Astrocyte (in vitro differentiated cells and primary cell): Measurements from ENCODE around the gene EP300. TPM values are rescaled to one million over a fixed set of nuclear protein-coding genes. Genes with fewer than 3 reads are reported as not detected.

Experiments used
- DNase-seq: peaks from one replicate; pipeline ENCODE4 v3.0.0-alpha.2; 2010; ENCODE audit warnings: low read depth
- FAIRE-seq: peaks from 2 replicates; lab custom pipeline; 2011; peaks lifted over from hg19 to GRCh38; lab: Jason Lieb, UNC
- H2AFZ ChIP-seq: 2 replicates; pipeline ENCODE4 v1.6.0; 2012; ENCODE audit warnings: low read depth, low read length, inconsistent platforms
- H3K27ac ChIP-seq: 2 replicates; pipeline ENCODE4 v1.5.1; 2011; ENCODE audit warnings: low read depth, low read length, inconsistent platforms
- H3K27me3 ChIP-seq: 2 replicates; pipeline ENCODE4 v1.6.0; 2011; ENCODE audit warnings: low read length, inconsistent platforms; ENCODE audit not compliant: insufficient read depth
- H3K36me3 ChIP-seq: 2 replicates; pipeline ENCODE4 v1.5.1; 2011; ENCODE audit warnings: low read length, inconsistent platforms; ENCODE audit not compliant: insufficient read depth
- H3K4me1 ChIP-seq: 2 replicates; pipeline ENCODE4 v1.5.1; 2011; ENCODE audit warnings: low read length, inconsistent platforms; ENCODE audit not compliant: insufficient read depth
- H3K4me2 ChIP-seq: 2 replicates; pipeline ENCODE4 v1.6.0; 2012; ENCODE audit warnings: low read length, inconsistent platforms
- H3K4me3 ChIP-seq: 2 replicates; pipeline ENCODE4 v1.5.1; 2011; ENCODE audit warnings: low read depth, mild to moderate bottlenecking, low read length, inconsistent platforms; ENCODE audit not compliant: insufficient read depth
- H3K79me2 ChIP-seq: 2 replicates; pipeline ENCODE4 v1.6.0; 2012; ENCODE audit warnings: mild to moderate bottlenecking, low read length, inconsistent platforms; ENCODE audit not compliant: insufficient read depth
- H3K9ac ChIP-seq: 2 replicates; pipeline ENCODE4 v1.6.0; 2012; ENCODE audit warnings: mild to moderate bottlenecking, low read length, inconsistent platforms
- H3K9me3 ChIP-seq: 2 replicates; pipeline ENCODE4 v1.5.1; 2012; ENCODE audit warnings: low read depth, mild to moderate bottlenecking, low read length, inconsistent platforms; ENCODE audit not compliant: insufficient read depth
- H4K20me1 ChIP-seq: 2 replicates; pipeline ENCODE4 v1.6.0; 2012; ENCODE audit warnings: low read length, inconsistent platforms; ENCODE audit not compliant: insufficient read depth
- H3K27ac Mint-ChIP-seq: one replicate; pipeline ENCODE4 v1.8.0; 2021; ENCODE audit warnings: mild to moderate bottlenecking, mixed read lengths; ENCODE audit not compliant: unreplicated experiment
- H3K27me3 Mint-ChIP-seq: one replicate; pipeline ENCODE4 v1.8.0; 2021; ENCODE audit warnings: low read depth, mixed read lengths; ENCODE audit not compliant: unreplicated experiment
- H3K36me3 Mint-ChIP-seq: one replicate; pipeline ENCODE4 v1.8.0; 2021; ENCODE audit warnings: low read depth, mixed read lengths; ENCODE audit not compliant: unreplicated experiment
- H3K4me1 Mint-ChIP-seq: one replicate; pipeline ENCODE4 v1.8.0; 2021; ENCODE audit warnings: low read depth, mixed read lengths; ENCODE audit not compliant: unreplicated experiment
- H3K4me3 Mint-ChIP-seq: one replicate; pipeline ENCODE4 v1.8.0; 2021; ENCODE audit warnings: mild to moderate bottlenecking, moderate library complexity, mixed read lengths; ENCODE audit not compliant: unreplicated experiment
- H3K9me3 Mint-ChIP-seq: one replicate; pipeline ENCODE4 v1.8.0; 2021; ENCODE audit warnings: mild to moderate bottlenecking, mixed read lengths; ENCODE audit not compliant: unreplicated experiment
- CTCF ChIP-seq: IDR thresholded peaks from 2 replicates; pipeline ENCODE4 v1.5.1; 2011; ENCODE audit warnings: low read depth, mild to moderate bottlenecking, inconsistent platforms, low read length, moderate library complexity; ENCODE audit not compliant: insufficient read depth
- EZH2 ChIP-seq: IDR thresholded peaks from 2 replicates; pipeline ENCODE4 v1.6.1; 2012; ENCODE audit warnings: mild to moderate bottlenecking, low read length, inconsistent platforms; ENCODE audit not compliant: insufficient read depth
- total RNA-seq: library from RNA; stranded (reverse); gene quantifications from 2 replicates; pipeline ENCODE4 v1.2.1, GENCODE V29; 2021

EP300 gene
- total RNA-seq, 1 donor from 2014 or later = 64.7 TPM

GRCh38 chr22:41070665-41071331 lies 21.6 kb upstream of the EP300 start:
- H3K27ac ChIP-seq = no peak overlapping the region
- H3K9ac ChIP-seq = no peak overlapping the region
- Mint-ChIP-seq H3K27me3 (peaks cover 3% of the 10 kb centered on the region), H3K4me3 (no peak overlapping the region), H3K36me3 (no peaks in the 10 kb centered on the region), H3K9me3 (no peaks in the 10 kb centered on the region), H3K4me1 (no peaks in the 10 kb centered on the region), H3K27ac (no peak overlapping the region)
- no peaks in the 10 kb centered on the region for H3K4me1 ChIP-seq
- no peaks in the 10 kb centered on the region for H3K9me3 ChIP-seq
- no peaks in the 10 kb centered on the region for H3K79me2 ChIP-seq
- no peaks in the 10 kb centered on the region for H3K36me3 ChIP-seq
- DNase-seq = no peak
- no peak overlapping the region for H2AFZ ChIP-seq
- H4K20me1 ChIP-seq = no peaks in the 10 kb centered on the region
- no peaks in the 10 kb centered on the region for H3K27me3 ChIP-seq
- H3K4me3 ChIP-seq = no peak overlapping the region
- TF ChIP-seq CTCF (no peak), EZH2 (no peak)
- no peak overlapping the region for H3K4me2 ChIP-seq
- no peak for FAIRE-seq

GRCh38 chr22:41074061-41074460 lies 18.3 kb upstream of the EP300 start:
- Histone ChIP-seq H2AFZ (no peak overlapping the region), H3K4me1 (no peaks in the 10 kb centered on the region), H3K4me3 (no peak overlapping the region), H3K27ac (no peak overlapping the region), H3K36me3 (no peaks in the 10 kb centered on the region), H4K20me1 (no peaks in the 10 kb centered on the region), H3K9ac (no peak overlapping the region), H3K79me2 (no peaks in the 10 kb centered on the region), H3K4me2 (no peak overlapping the region), H3K9me3 (no peaks in the 10 kb centered on the region), H3K27me3 (no peaks in the 10 kb centered on the region)
- Mint-ChIP-seq H3K27me3 (peaks cover 8% of the 10 kb centered on the region), H3K36me3 (no peaks in the 10 kb centered on the region), H3K4me1 (no peaks in the 10 kb centered on the region), H3K27ac (no peak overlapping the region), H3K4me3 (no peak overlapping the region), H3K9me3 (no peaks in the 10 kb centered on the region)
- FAIRE-seq = no peak
- DNase-seq = no peak
- TF ChIP-seq CTCF (no peak), EZH2 (no peak)

- Mint-ChIP-seq H3K27ac (no peak overlapping the region), H3K36me3 (no peaks in the 10 kb centered on the region), H3K9me3 (no peaks in the 10 kb centered on the region), H3K27me3 (peaks cover 8% of the 10 kb centered on the region), H3K4me3 (no peak overlapping the region), H3K4me1 (no peaks in the 10 kb centered on the region)
- H3K4me1 ChIP-seq = no peaks in the 10 kb centered on the region
- no peak overlapping the region for H3K27ac ChIP-seq
- H3K27me3 ChIP-seq = no peaks in the 10 kb centered on the region
- no peak overlapping the region for H3K4me3 ChIP-seq
- H3K36me3 ChIP-seq = no peaks in the 10 kb centered on the region
- no peak for DNase-seq
- no peaks in the 10 kb centered on the region for H4K20me1 ChIP-seq
- no peak overlapping the region for H3K9ac ChIP-seq
- TF ChIP-seq EZH2 (no peak), CTCF (no peak)
- no peak overlapping the region for H2AFZ ChIP-seq
- no peaks in the 10 kb centered on the region for H3K79me2 ChIP-seq
- no peak overlapping the region for H3K4me2 ChIP-seq
- no peaks in the 10 kb centered on the region for H3K9me3 ChIP-seq
- no peak for FAIRE-seq
Measured at GRCh38 chr22:41074466-41074865, 17.9 kb upstream of the EP300 start.
